Lung microvascular endothelial cell (primary cell): ENCODE results near the gene STPG4. TPM values are rescaled to one million over a fixed set of nuclear protein-coding genes. Genes with fewer than 3 reads are reported as not detected.

Experiments
- DNase-seq, 2 donors: peaks; one replicate each; pipeline versions ENCODE4 v3.0.0 to v3.0.0-alpha.2; 2010; ENCODE audit warnings: low read depth in 2 of 2
- total RNA-seq: library from RNA; depleted of rRNA; stranded (reverse); fragments of >200 nt; gene quantifications from 2 replicates; pipeline ENCODE4 v1.2.1, GENCODE V29; 2014

STPG4 gene
- total RNA-seq, 1 donor from 2014 or later = 0.20 TPM

DNA sequence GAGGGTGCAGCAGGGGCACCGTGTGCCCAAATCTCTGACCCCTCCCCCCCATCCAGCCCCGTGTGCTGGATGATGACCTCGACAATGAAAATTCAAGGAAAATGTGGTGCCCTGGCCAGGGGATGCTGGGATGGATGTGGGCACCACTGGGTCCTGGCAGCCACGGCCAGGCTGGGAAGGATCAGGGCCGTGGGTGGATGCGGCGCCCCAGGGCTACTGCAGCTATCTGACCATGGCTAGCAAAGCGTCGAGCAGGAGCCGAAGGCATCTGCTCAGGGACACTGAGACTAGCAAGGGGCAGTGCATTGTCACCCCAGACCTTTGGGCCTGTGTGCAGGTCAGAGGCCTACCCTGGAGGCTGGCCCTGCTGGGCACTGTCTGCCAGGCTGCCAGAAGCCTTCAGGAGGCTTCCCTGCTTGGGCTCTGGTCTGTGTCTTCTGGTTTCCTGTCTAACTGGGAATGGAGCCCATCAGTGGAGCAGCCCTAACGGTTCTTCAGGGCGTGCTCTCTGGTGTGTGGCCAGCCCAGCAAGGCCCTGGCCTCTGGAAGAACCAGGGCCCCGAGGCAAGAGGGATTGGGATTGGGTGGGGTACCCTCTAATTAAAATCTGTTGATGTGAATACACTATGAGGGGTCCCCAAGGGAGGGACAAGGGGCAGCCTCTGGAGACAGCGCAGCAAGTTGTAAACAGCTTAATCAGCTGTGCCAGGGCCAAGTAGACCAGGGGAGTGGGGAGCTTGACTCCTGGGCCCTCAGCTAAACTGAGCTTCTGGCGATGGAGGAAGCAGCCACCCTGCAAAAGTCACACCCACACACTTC is 98.0 kb downstream of the STPG4 start:
- DNase-seq = peak in 1 of 2 donors; percentile 53

DNA sequence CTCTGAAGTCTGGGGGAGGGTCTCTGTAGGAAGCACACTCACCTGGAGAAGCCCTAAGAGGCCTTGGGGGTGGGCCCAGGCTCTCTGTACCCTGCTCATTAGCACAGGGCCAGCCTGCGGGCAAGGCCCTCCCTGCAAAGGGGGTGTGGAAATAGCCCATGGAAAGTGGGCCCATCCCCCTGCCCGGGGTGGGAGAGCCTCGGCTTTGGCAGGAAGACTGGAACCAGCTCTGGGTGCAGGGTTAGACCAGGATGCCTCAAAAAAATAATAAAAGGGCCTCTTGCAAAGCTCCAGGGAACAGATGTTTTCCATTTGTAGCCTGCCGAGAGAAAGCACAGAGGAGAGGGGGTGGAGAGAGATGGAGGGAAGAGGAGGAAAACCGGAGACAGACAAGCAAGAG is 98.7 kb downstream of the STPG4 start:
- DNase-seq = no peak

DNA sequence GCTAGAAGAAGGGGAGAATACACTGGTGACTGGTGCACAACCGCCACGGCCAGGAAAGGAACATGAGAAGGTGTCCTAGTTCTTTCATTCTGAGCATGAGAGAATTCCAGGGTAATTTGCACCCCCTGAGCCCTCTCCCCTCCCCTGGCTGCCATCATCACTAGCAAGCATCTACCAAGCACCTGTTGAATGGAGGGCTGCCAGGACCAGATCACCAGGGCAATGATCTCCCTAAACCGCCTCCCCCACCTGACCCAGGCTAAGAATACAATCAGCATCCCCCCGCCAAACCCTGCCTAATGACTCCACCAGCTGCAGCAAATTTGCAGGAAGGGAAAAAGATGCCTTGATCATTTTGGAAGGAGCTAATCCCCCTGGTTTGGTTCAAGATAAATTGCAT is 100.2 kb downstream of the STPG4 start:
- no peak for DNase-seq

DNA sequence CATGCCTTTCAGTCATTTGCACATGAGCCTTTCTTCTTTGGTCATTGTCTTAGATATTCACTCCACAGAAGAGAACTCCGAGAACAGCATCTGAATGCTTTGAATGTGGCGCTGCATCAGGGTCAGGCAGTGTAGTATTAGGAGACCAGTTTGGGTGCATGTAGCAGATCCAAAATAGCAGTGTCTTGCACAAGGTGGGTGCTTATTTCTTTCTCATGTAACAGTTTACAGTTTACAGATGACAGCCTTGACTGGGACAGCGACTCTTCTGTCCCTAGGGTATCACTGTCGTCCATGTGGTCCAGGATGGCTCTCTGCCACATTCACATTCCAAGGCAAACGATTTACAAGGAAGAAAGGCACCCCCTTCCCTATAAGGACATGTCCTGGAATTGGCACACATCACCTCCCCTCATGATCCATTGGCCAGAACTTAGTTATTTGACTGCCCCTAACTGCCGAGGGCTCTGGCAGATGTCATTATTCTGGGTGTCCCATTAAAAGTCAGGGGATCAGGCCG is 101.0 kb downstream of the STPG4 start:
- DNase-seq = no peak

DNA sequence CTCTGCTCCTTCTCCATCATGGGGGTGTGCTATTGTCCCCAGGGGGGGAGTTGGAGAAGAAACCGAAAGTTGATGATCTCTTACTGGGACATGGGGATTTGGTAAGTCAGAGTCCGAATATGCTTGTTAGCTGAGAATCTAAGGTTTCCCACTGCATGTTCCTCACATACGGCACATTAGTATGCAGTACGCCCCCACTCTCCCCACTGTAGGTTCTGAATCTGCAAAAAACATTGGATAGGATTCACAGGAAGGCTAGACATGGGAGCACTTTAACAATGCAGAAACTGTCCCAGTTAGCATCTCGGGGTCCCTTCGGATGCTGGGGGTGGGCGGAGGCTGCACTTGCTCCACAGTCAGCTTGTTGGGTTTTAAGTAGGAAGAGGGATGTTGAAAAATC is 102.3 kb downstream of the STPG4 start:
- DNase-seq = no peak

DNA sequence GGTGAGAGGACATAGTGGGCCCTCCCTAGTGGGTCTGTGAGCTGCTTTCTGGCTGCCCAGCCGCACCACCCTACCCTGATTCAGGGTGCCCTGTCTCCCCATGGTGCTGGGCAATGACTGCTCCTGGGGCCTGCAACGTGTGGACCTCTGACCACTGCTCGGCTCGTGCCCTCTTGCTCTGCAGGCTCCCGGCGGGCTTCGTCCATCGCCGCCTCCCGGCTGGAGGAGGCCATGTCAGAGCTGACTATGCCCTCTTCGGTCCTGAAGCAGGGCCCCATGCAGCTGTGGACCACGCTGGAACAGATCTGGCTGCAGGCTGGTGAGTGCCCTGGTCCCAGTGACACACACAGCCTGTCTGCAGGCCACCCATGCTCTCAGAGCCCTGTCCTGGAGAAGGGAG is 103.5 kb downstream of the STPG4 start:
- DNase-seq = no peak

- no peak for DNase-seq
Observed at GRCh38 chr2:47050762-47051161, 104.3 kb downstream of the STPG4 start.

DNA sequence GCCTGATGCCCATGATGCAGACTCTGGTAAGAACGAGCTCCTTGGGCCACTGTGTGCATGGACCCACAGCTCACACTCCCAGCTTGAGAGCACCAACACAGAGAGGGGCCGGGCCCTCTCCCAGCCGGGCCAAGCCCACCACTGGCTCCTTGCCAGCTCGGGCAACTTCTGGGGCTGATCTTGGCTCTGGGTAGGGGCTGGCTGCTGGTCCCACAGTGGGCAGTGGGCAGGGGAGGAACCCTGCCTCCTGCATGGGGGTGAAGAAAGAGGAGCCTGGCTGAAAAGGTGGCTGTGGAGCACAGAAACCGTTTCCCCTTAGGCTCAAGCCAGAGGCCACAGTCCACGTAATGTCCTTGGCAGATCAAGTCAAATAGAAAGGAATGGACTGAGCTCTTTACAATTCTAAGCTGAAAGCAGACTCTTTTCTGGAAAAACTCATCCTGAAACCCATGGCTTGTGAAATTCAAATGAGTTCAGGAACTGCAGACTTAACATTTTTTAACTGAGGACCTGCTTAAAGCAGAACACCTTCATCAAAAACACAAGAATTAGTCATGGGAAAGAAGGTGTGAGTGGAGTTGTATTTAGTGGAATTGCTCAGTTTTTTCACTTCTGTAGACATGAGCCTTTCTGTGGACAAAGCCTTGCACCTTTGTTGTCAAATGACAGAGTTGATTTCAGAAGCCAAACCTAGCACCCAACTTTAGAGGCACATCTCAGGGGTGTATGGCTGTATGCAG is 104.9 kb downstream of the STPG4 start:
- DNase-seq = no peak

DNA sequence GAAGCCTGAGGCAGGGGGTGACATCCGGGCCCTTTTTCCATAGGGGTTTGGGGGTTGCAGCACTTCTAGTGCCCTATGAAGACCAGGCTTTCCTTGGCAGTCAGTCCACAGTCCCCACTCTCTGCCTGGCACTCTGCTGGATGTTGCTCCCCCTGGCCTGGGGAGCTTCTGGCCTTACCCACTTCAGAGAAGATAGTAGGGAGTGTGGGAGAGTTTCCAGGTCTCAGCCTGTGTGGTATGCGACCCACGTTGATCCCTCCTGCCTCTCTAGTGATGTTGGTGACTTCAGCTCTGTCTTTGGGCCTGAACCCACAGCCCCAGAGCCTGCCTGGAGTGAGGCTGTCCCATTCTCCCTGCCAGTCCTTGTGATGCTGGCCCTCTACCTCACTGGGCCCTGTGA is 105.6 kb downstream of the STPG4 start:
- no peak for DNase-seq

DNA sequence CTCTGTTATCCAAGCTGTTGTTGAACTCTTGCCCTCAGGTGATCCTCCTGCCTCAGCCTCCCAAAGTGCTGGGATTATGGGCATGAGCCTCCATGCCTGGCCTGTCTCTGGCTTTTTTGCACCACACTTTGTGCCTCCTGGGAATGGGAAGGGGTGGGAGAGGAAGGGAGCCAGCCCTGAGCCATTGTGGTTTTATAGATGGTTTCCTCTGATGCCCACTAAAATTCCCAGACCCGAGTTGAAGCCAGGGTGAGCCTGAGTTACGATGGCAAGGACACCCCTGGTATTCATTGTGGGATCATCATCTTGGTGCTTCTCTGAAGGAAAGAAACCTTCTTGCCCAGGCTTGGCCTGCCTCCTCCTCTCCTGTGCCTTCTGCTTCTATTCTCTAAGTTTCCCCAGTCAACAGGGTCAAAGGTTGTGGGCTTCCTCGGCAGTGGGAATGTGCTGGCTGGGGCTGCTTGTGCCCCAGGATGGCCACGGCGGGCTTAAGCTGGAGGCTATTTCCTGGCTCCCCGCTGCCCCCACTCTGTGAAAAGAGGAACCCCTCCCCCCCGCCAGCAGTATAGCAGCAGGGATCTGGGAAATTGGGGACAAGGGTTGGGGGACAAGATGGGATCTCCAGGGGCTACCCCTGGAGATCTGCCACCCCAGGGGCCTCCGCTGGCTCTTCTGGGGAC is 106.2 kb downstream of the STPG4 start:
- DNase-seq = no peak

GRCh38 chr2:47046271-47046670 is 108.8 kb downstream of the STPG4 start:
- DNase-seq = peak; percentile 13 to 43

- no peak for DNase-seq
Observed at GRCh38 chr2:47043891-47044239, 111.2 kb downstream of the STPG4 start.

DNA sequence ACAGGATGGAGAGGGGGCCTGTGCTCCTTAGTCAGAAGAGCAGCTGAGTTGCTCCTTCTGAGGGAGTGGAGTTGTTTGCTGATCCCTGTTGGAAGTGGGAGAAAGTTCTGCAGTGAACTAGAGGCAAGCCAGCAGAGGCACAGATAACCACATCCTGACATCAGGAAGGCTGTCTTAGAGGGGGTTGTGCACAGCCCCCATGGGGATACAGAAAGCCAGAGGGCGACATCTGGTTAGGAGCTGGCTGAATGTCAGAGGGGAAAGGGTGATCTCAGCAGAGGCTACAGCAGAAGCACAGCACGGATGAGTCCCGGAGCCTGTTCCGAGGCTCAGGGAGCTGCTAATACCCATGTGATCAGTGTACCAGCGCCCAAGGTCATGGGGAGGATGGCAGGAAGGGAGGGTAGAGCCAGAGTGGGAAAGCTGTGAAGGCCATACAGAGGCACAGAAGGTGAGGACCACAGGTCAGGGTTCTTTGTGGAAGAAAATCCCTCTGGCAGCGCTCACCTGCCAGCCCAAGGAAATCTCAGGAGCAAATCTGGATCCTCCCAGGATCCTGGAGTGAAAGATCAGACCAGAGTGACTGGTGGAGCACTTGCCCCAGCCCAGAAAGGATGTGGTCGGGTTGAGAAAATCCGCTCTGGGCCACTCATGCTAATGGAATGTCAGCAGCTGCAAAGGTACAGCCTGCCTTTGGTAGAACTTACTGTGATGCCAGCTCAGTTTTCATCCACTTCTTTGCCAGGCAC is 111.8 kb downstream of the STPG4 start:
- DNase-seq = peak; percentile 72 to 91

GRCh38 chr2:47041891-47042684 is 113.0 kb downstream of the STPG4 start:
- DNase-seq = no peak

GRCh38 chr2:47041063-47041462 is 114.0 kb downstream of the STPG4 start:
- DNase-seq = no peak

GRCh38 chr2:47040651-47041050 is 114.5 kb downstream of the STPG4 start:
- no peak for DNase-seq

DNA sequence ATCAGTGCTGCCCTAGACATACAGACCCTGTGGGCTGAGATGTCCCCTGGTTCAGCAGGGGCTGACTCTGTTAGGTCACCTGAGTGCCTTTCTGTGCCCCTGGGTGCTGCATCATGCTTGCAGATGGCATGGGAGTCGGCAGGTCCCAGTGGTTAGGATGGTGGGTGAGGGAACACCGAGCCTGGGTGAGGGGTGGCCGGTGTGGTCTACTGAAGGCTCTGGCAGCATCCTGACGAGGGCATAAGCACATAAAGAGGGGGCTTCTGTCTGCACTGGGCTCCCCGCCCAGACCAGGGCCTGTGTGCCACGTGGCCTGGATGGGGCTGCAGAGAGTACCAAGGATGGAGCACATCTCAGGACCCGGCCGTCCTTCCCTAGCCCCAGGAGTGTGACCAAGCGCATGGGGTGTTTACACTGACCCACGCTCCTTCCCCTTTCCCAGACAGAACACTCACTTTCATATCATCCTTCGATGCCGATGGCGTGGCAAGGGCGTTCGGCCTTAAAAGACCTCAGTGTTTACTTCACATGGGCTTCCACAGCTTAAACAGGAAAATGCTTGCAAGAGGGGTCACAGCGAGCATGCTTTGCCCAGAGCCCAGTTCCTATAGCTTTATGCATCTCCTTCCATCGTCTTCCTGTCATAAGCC is 115.1 kb downstream of the STPG4 start:
- DNase-seq = no peak

DNA sequence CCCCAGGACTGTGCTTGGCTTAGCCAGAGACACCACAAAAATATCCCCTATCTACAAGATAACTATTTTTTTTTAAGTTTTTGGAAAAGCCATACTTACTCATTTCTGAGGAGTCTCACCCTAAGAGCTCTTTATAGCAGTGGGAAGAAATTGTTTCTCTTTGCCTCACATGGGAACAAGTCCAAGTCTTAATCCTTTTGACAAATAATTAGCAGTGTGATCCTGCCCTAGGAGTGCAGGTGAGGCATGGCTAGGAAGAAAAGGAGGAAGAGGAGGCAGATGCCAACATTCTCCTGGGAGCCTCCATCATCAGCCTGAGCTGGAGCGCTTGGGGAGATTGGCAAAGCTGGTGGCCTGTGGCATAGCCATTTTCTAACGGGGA is 115.6 kb downstream of the STPG4 start:
- no peak for DNase-seq

DNA sequence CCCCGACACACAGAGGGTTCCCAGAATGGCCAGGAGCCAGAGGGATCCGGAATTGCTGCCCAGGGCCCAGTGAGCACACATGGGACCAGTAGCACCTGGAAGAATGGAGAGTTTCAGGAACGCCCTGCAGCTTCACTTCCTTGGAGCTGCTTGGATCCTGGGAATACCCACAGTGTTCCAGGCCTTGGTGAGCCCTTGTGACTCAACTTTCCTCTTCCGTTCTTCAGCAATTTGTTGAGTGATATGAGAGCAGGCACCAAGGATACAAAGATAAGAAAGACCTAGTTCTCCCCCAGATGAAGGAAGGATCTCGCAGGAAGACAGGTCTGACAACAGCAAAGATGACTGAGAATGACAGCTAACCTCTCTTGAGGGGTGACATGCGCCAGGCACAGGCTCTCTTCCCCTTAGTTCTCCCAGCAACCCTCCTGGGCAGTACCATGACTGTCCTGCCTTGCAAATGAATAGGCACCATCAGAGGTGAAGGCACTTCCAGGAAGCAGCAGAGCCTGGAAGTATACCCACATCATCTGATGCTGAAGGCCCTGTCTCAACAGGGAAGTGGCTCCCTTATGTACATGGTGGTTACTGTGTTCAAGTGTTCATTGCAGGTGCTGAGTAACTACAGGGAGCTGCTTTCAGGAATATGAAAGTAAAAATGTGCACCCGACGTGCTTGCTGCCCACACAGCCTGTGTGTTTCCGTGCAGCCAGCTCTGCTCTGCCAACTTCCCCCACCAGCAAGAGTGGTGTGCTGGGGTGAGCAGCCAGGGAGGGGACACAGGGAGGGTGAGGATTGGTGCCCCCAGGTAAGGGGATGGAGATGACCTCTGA is 116.2 kb downstream of the STPG4 start:
- DNase-seq = peak in 1 of 2 donors; percentile 36
